IPS-18c (cell line): ENCODE data around the gene SNX15.

Experiments used
- H3K4me3 ChIP-seq: 2 replicates; pipeline ENCODE4 v1.7.0; 2013; ENCODE audit warnings: low read depth, mild to moderate bottlenecking, low read length, moderate library complexity; ENCODE audit not compliant: insufficient read depth
- H3K9me3 ChIP-seq: one replicate; pipeline ENCODE4 v1.6.1; 2013; ENCODE audit warnings: mild to moderate bottlenecking, low read length, moderate library complexity; ENCODE audit not compliant: control insufficient read depth, insufficient read depth

SNX15 gene

DNA sequence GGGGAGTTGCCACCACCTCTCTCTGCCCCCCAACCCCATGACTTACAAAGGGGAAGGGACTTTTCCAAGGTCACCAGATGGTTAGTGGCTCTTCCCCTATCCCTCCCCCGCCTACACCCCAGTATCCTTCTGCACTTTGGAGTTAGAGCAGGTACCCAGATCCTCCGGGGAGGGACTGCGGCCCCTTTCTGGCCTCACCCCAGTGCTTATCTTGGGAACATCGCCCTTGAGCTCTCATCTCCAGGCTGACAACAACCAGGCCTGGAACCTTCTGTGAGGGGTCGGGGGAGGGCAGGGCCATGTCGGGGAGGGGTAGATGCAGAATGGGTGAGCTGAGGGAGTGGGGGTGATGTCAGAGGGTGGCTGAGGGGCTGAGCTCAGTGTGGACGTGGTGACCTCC is 38.6 kb downstream of the SNX15 start:
- H3K4me3 ChIP-seq: no peak overlapping the region
- no peaks in the 10 kb centered on the region for H3K9me3 ChIP-seq

GRCh38 chr11:65066315-65066714 is 39.1 kb downstream of the SNX15 start:
- H3K4me3 ChIP-seq: no peak overlapping the region
- H3K9me3 ChIP-seq: no peaks in the 10 kb centered on the region

GRCh38 chr11:65066805-65067291 is 39.6 kb downstream of the SNX15 start:
- Histone ChIP-seq H3K4me3 (no peak overlapping the region), H3K9me3 (no peaks in the 10 kb centered on the region)

DNA sequence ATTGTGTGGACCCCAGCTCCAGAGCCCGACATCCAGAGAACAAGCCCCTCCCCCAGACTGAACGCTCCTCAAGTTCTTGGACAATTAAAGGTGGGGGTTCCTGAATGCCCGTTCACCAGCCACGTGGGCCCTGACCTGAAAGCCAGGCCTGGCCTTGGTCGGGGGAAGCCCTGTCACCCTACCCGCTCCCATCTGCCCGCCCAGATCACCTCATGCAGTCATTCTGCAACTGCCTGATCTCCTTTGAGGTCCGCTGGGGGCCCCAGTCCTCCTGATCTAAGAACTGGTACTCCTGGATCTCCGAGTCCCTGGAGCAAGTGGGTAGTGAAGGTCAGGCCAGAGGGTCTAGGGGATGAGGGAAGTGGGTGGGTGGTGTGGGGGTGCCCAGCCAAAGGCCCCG is 40.2 kb downstream of the SNX15 start:
- Histone ChIP-seq H3K9me3 (no peaks in the 10 kb centered on the region), H3K4me3 (no peak overlapping the region)

DNA sequence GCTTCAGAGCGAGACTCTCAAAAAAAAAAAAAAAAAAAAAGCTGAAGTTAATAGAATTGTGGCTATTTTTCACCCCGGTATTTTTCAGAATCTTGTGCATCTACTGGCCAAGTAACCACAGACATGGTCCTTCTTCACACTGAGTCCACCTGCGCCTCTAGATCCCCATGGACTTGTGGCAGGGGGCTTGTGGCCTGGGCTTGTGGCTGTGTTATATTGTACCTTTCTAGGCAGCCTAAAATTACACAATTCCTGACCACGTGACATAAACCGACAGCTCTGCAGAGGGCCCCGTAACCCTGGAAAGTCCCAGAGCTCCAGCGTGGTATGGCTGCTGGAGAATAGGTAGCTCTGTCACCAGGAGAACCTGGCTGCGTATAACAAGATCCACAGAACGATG is 42.0 kb downstream of the SNX15 start:
- Histone ChIP-seq H3K4me3 (no peak overlapping the region), H3K9me3 (no peaks in the 10 kb centered on the region)

GRCh38 chr11:65071907-65072630 is 44.8 kb downstream of the SNX15 start:
- H3K9me3 ChIP-seq: no peaks in the 10 kb centered on the region
- no peak overlapping the region for H3K4me3 ChIP-seq

- no peak overlapping the region for H3K4me3 ChIP-seq
These were observed 45.4 kb downstream of the SNX15 start for GRCh38 chr11:65072631-65072966.

DNA sequence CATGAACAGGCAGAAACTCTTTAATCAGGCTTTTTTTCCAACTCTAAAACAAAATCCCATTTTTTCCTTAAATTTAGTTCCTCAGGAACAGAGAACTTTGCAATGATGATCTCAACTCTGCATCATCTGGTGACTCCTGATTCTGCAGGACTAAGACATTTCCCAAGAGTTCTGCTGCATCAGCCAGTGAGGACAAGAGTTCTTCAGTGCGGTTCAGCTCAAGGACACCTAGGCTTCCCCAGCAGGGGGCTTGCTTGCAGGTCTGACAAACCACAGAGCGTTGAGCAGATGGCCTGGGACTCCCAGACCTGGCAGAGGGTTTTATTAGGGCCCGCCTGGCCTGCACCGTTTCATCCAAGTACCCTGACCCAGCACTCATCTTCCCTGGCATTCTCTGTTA is 50.2 kb downstream of the SNX15 start:
- Histone ChIP-seq H3K9me3 (no peaks in the 10 kb centered on the region), H3K4me3 (no peak overlapping the region)

More at GRCh38 chr11:65072631-65072966, 45.4 kb downstream of the SNX15 start:
- H3K9me3 ChIP-seq: no peaks in the 10 kb centered on the region

DNA sequence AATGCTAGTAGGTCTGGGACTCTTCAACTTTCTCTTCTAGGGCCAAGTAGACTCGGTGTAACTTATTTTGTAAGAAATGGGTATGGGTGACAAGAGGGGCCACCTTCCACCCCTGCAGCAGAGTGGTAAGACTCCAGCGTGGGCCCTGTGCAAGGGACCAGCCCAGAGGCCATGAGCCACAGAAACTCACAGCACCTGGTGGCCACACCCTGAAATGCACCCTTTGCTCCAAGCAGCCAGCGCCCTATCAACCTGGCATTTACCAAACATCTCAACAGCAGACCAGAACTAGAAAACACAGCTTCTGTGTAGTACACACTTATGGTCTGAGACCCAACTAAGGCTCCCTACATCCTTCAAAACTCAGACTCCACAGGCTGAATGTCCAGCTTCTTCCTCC is 50.9 kb downstream of the SNX15 start:
- Histone ChIP-seq H3K4me3 (no peak overlapping the region), H3K9me3 (no peaks in the 10 kb centered on the region)

DNA sequence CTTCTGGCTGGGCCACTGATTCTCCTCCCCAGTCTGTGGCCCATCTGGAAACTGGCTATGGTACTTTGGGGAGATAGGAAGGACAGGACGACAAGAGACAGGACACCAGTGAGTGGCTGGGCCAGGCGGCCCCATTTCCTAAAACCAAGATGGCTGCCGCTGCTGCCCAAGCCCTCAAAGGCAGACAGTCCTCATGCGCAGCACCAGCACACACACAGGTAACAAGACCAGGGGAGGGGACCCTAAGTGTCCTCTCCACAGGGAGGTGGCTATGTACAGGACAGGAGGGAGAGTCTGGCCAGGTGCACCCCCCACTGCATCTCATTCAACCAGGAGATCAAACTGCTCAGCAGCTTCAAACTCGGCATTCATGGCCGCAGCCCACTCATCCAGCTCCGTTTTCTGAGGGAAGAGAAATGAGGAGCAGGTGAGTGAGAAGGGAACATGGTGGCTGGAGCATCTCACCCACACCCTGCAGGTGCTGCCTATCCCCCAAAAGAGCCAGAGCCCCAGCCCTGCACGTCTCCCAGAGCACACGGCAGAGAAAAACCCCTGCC is 51.6 kb downstream of the SNX15 start:
- Histone ChIP-seq H3K9me3 (no peaks in the 10 kb centered on the region), H3K4me3 (no peak overlapping the region)

DNA sequence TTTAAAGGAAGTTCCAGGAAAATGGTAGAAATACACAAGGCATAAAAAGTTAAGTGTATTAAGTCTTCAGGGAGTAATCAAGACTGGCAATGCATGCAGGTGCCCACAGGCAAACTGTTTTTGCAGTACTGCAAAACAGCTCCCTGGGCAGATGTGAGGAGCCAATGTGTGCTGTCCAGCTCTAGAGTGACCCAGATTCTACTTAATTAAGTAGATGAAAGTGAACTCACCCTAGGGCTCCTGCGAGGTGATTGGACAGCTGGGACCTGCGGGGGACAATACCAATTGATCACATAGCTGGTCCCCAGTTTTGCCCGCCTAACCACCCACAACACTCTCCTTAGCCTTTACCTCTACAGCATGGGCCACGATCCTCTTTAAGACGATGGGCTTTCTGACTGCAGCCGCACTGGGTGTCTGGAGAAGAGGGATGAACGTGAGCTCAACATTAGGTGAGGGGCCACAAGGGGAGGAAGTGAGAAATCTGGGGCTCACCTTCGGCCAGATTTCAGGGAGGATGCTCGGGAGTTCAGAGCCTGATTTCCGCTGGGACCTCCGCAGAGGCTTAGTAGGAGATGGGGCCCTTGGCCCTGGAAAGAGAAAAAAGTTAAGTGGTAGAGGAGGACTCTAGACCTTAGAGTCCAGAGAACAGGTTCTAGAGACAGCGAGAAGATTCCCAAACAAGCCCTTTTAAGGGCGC is 56.0 kb downstream of the SNX15 start:
- no peaks in the 10 kb centered on the region for H3K9me3 ChIP-seq
- peak overlapping the region; percentile 99 for H3K4me3 ChIP-seq

- H3K9me3 ChIP-seq: no peaks in the 10 kb centered on the region
- peak within 1 kb of the TSS; percentile 99 for H3K4me3 ChIP-seq
These were observed 56.8 kb downstream of the SNX15 start, which contains the start of the genes CDCA5 and ZFPL1 for GRCh38 chr11:65083834-65084597. CDCA5 (minus strand) TSS chr11:65084040; CDS start chr11:65083978, 62 bp downstream. ZFPL1 (plus strand) TSS chr11:65084222; CDS start chr11:65084699, 477 bp downstream.

- no peaks in the 10 kb centered on the region for H3K9me3 ChIP-seq
- peak overlapping the region; percentile 99 for H3K4me3 ChIP-seq
These were observed 57.5 kb downstream of the SNX15 start for GRCh38 chr11:65084598-65085375.

- H3K9me3 ChIP-seq: no peaks in the 10 kb centered on the region
- H3K4me3 ChIP-seq: no peak overlapping the region
These were observed 58.2 kb downstream of the SNX15 start for GRCh38 chr11:65085446-65085845.

DNA sequence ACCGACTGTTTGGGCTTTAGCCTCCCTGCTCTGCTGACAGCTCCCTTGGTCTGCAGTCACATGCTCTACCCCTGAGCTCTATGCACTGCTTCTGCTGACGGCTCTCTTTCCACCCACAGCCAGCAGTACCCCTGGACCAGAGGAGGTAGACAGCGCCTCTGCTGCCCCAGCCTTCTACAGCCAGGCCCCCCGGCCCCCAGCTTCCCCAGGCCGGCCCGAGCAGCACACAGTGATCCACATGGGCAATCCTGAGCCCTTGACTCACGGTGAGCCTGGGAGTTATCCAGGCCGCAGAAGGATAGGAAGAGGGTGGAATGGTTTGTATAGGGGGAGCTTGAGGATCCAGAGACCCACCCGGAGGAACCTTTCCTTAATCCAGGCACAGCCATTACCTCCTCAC is 59.6 kb downstream of the SNX15 start:
- Histone ChIP-seq H3K4me3 (no peak overlapping the region), H3K9me3 (no peaks in the 10 kb centered on the region)

DNA sequence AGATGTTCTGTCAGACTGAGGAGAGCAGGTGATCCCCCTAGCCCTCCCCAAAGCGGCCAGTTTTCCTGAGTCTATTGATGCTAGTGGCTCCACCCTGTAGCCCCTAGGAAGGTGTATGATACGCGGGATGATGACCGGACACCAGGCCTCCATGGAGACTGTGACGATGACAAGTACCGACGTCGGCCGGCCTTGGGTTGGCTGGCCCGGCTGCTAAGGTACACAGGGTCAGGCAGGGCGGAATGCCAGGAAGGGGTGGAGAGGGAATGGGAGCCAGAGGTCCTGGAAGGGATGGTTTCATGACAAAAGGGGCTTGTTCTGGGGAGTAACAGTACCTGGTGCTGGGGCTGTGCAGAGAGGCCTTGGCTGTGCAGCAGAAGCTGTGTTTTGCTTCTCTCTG is 60.0 kb downstream of the SNX15 start:
- Histone ChIP-seq H3K9me3 (no peaks in the 10 kb centered on the region), H3K4me3 (no peak overlapping the region)

DNA sequence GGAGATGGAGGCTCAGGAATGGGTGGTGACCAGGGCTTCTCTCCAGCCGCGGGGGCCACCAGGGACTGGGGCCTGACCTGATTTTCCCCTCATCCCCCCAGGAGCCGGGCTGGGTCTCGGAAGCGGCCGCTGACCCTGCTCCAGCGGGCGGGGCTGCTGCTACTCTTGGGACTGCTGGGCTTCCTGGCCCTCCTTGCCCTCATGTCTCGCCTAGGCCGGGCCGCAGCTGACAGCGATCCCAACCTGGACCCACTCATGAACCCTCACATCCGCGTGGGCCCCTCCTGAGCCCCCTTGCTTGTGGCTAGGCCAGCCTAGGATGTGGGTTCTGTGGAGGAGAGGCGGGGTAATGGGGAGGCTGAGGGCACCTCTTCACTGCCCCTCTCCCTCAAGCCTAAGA is 60.6 kb downstream of the SNX15 start:
- Histone ChIP-seq H3K4me3 (no peak overlapping the region), H3K9me3 (no peaks in the 10 kb centered on the region)
